ENCODE results near the gene SYNGR1. TPM values are rescaled to one million over a fixed set of nuclear protein-coding genes. Genes with fewer than 3 reads are reported as not detected.
A peak's percentile ranks its signal among the peaks of the same experiment; 100 is the strongest.

SYNGR1 gene
- 1 to 10 TPM in 2 of 3 donors, under 1 TPM in 1; 0.43 to 1.4 (median 1.2) TPM for total RNA-seq

- ATAC-seq: peak; percentile 42 to 59
- peak within 1 kb of the TSS; percentile 75 for H3K4me3 Mint-ChIP-seq
- H3K36me3 Mint-ChIP-seq (ENCODE audit: insufficient read depth): no peaks in the 10 kb centered on the region
- no peak for DNase-seq
- peaks cover 23% of the 10 kb centered on the region for H3K27me3 Mint-ChIP-seq (ENCODE audit: low read depth)
- no peaks in the 10 kb centered on the region for H3K9me3 Mint-ChIP-seq
- peaks cover 13% of the 10 kb centered on the region for H3K4me1 Mint-ChIP-seq (ENCODE audit: low read depth)
Observed at GRCh38 chr22:39349967-39350726, at the start of gene SYNGR1. TSS of gene SYNGR1 (plus strand) at chr22:39349991. CDS start at chr22:39350011, 20 bp downstream.

- Mint-ChIP-seq H3K4me1 (ENCODE audit: low read depth) (peaks cover 10% of the 10 kb centered on the region), H3K27me3 (ENCODE audit: low read depth) (peaks cover 28% of the 10 kb centered on the region), H3K4me3 (no peak overlapping the region), H3K36me3 (ENCODE audit: insufficient read depth) (no peaks in the 10 kb centered on the region), H3K9me3 (no peaks in the 10 kb centered on the region)
- no peak for DNase-seq
- ATAC-seq: no peak
Observed at GRCh38 chr22:39300186-39300830, 49.5 kb upstream of the SYNGR1 start.

DNA sequence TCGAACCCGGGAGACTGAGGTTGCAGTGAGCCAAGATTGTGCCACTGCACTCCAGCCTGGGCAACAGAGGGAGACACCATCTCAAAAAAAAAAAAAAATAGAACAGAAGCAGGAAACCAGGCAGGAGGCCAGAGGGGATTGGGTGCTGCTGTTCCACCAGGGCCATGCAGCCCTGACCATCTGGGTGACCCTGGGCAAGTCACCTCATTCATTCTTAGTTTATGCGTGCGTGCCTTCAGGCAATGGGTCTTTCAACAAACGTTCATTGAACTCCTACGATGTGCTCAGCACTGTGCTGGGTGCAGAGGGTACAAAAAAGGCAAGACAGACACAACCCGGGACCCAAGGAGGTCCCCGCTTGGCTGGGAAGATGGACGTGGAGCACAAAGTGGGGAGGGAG lies 48.7 kb upstream of the SYNGR1 start:
- peaks cover 10% of the 10 kb centered on the region for H3K4me1 Mint-ChIP-seq (ENCODE audit: low read depth)
- H3K36me3 Mint-ChIP-seq (ENCODE audit: insufficient read depth): no peaks in the 10 kb centered on the region
- H3K4me3 Mint-ChIP-seq: no peak overlapping the region
- DNase-seq (no peak), ATAC-seq (no peak)
- H3K27me3 Mint-ChIP-seq (ENCODE audit: low read depth): peaks cover 26% of the 10 kb centered on the region
- H3K9me3 Mint-ChIP-seq: no peaks in the 10 kb centered on the region

DNA sequence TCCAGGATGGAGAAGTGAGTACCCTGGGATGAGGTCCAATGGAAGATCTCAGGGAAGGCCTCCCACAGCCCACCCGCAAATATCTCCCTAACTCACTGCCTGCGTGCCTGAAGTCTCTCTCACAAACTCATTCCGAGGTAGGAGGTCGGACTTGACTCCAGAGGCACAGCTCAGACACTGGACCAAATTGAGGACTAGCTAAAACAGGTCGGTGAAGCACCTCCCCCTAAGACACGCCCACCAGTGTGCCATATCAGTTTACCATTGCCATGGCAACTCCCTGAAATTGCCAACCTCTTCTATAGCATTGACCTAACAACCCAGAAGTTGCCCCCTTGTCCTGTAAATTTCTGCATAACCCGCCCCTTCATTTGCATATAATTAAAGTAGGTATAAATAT lies 47.9 kb upstream of the SYNGR1 start:
- DNase-seq (no peak), ATAC-seq (no peak)
- Mint-ChIP-seq H3K4me1 (ENCODE audit: low read depth) (peaks cover 10% of the 10 kb centered on the region), H3K4me3 (no peak overlapping the region), H3K27me3 (ENCODE audit: low read depth) (peaks cover 21% of the 10 kb centered on the region), H3K36me3 (ENCODE audit: insufficient read depth) (peaks cover 2% of the 10 kb centered on the region), H3K9me3 (no peaks in the 10 kb centered on the region)

- no peak for ATAC-seq
Observed at GRCh38 chr22:39302431-39302960, 47.3 kb upstream of the SYNGR1 start.

DNA sequence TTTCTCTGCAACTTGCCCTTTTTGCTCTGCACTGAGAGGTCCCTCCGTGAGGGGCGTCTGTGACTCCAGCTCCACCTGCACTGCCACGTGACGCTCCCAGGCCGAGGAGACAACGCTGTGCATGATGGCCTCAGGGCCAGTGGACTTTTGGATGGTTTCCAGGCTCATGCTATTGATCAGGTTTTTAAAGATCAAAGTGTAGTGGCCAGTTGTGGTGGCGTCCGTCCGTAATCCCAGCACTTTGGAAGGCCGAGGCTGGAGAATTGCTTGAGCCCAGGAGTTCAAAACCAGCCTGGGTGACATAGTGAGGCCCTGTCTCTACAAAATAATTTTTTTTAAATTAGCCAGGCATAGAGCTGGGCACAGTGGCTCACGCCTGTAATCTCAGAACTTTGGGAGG lies 46.4 kb upstream of the SYNGR1 start:
- peaks cover 15% of the 10 kb centered on the region for H3K27me3 Mint-ChIP-seq (ENCODE audit: low read depth)
- H3K9me3 Mint-ChIP-seq: no peaks in the 10 kb centered on the region
- peaks cover 10% of the 10 kb centered on the region for H3K4me1 Mint-ChIP-seq (ENCODE audit: low read depth)
- ATAC-seq: no peak
- H3K4me3 Mint-ChIP-seq: no peak overlapping the region
- H3K36me3 Mint-ChIP-seq (ENCODE audit: insufficient read depth): peaks cover 2% of the 10 kb centered on the region
- DNase-seq: no peak

More at GRCh38 chr22:39302431-39302960, 47.3 kb upstream of the SYNGR1 start:
- no peak for DNase-seq
- H3K9me3 Mint-ChIP-seq: no peaks in the 10 kb centered on the region
- H3K36me3 Mint-ChIP-seq (ENCODE audit: insufficient read depth): peaks cover 2% of the 10 kb centered on the region
- H3K4me3 Mint-ChIP-seq: no peak overlapping the region
- H3K27me3 Mint-ChIP-seq (ENCODE audit: low read depth): peaks cover 19% of the 10 kb centered on the region
- peaks cover 10% of the 10 kb centered on the region for H3K4me1 Mint-ChIP-seq (ENCODE audit: low read depth)

GRCh38 chr22:39303892-39304671 lies 45.7 kb upstream of the SYNGR1 start:
- no peak overlapping the region for H3K4me3 Mint-ChIP-seq
- H3K36me3 Mint-ChIP-seq (ENCODE audit: insufficient read depth): peaks cover 2% of the 10 kb centered on the region
- DNase-seq: no peak
- no peaks in the 10 kb centered on the region for H3K9me3 Mint-ChIP-seq
- ATAC-seq: no peak
- peaks cover 14% of the 10 kb centered on the region for H3K27me3 Mint-ChIP-seq (ENCODE audit: low read depth)
- peaks cover 16% of the 10 kb centered on the region for H3K4me1 Mint-ChIP-seq (ENCODE audit: low read depth)

- Mint-ChIP-seq H3K9me3 (no peaks in the 10 kb centered on the region), H3K4me3 (no peak overlapping the region), H3K4me1 (ENCODE audit: low read depth) (peaks cover 18% of the 10 kb centered on the region), H3K27me3 (ENCODE audit: low read depth) (no peaks in the 10 kb centered on the region), H3K36me3 (ENCODE audit: insufficient read depth) (peaks cover 6% of the 10 kb centered on the region)
- ATAC-seq: no peak
- peak; percentile 58 for DNase-seq
Observed at GRCh38 chr22:39306456-39307361, 43.1 kb upstream of the SYNGR1 start.

GRCh38 chr22:39308614-39309363 lies 41.0 kb upstream of the SYNGR1 start:
- no peaks in the 10 kb centered on the region for H3K27me3 Mint-ChIP-seq (ENCODE audit: low read depth)
- no peak for DNase-seq
- no peak overlapping the region for H3K4me3 Mint-ChIP-seq
- no peak for ATAC-seq
- H3K9me3 Mint-ChIP-seq: no peaks in the 10 kb centered on the region
- peaks cover 23% of the 10 kb centered on the region for H3K36me3 Mint-ChIP-seq (ENCODE audit: insufficient read depth)
- peaks cover 25% of the 10 kb centered on the region for H3K4me1 Mint-ChIP-seq (ENCODE audit: low read depth)

- DNase-seq (no peak), ATAC-seq (no peak)
- H3K4me3 Mint-ChIP-seq: no peak overlapping the region
- H3K36me3 Mint-ChIP-seq (ENCODE audit: insufficient read depth): peaks cover 26% of the 10 kb centered on the region
- H3K27me3 Mint-ChIP-seq (ENCODE audit: low read depth): no peaks in the 10 kb centered on the region
- H3K9me3 Mint-ChIP-seq: no peaks in the 10 kb centered on the region
- peaks cover 29% of the 10 kb centered on the region for H3K4me1 Mint-ChIP-seq (ENCODE audit: low read depth)
Observed at GRCh38 chr22:39309364-39309861, 40.4 kb upstream of the SYNGR1 start.

- no peak overlapping the region for H3K4me3 Mint-ChIP-seq
- peaks cover 32% of the 10 kb centered on the region for H3K36me3 Mint-ChIP-seq (ENCODE audit: insufficient read depth)
- peaks cover 34% of the 10 kb centered on the region for H3K4me1 Mint-ChIP-seq (ENCODE audit: low read depth)
- no peaks in the 10 kb centered on the region for H3K27me3 Mint-ChIP-seq (ENCODE audit: low read depth)
- peak; percentile 2 to 5 for ATAC-seq
- no peaks in the 10 kb centered on the region for H3K9me3 Mint-ChIP-seq
- no peak for DNase-seq
Observed at GRCh38 chr22:39309881-39310714, 39.7 kb upstream of the SYNGR1 start.

Data from activated T-cell treated with anti-CD3 and anti-CD28 coated beads, Interleukin-2, amount 50 U/mL, for 4 hours (primary cell).